ENCODE measurements around the gene CHD5. TPM values are rescaled to one million over a fixed set of nuclear protein-coding genes. Genes with fewer than 3 reads are reported as not detected.

The CHD5 gene
- total RNA-seq, 1 experiment from 2014 or later, result 0.39 TPM

GRCh38 chr1:6113116-6113515 lies 67.0 kb downstream of the CHD5 start:
- no peak overlapping the region for H3K4me3 Mint-ChIP-seq (ENCODE audit: unreplicated experiment)
- H3K36me3 Mint-ChIP-seq (ENCODE audit: insufficient read depth, unreplicated experiment), result no peaks in the 10 kb centered on the region
- H3K36me3 ChIP-seq (ENCODE audit: control insufficient read depth, insufficient read depth, low read length), result no peaks in the 10 kb centered on the region
- intact Hi-C loops (cut with micrococcal nuclease; ENCODE audit: unreplicated experiment), result no loop called here
- no peaks in the 10 kb centered on the region for H3K27me3 ChIP-seq (replicated peaks; ENCODE audit: control insufficient read depth, insufficient read depth, low read length)
- no peak overlapping the region for H3K27ac Mint-ChIP-seq (ENCODE audit: unreplicated experiment)
- ChIA-PET POLR2A (no interaction called here), CTCF (interaction anchor here (0.6 kb wide), 1 partner anchor 362 kb away, joined by 5 read pairs; no protein-coding TSS in a partner anchor)
- no peaks in the 10 kb centered on the region for H3K9me3 ChIP-seq
- no peak for TF ChIP-seq CTCF (IDR thresholded peaks at IDR 0.05; ENCODE audit: insufficient read depth in 1 of 2, low read depth in 1 of 2, low read length in 1 of 2, severe bottlenecking in 1 of 2, unreplicated experiment in 1 of 2)
- no peak overlapping the region for H3K4me3 ChIP-seq (ENCODE audit: low read depth, low read length)
- H3K27me3 Mint-ChIP-seq (ENCODE audit: insufficient read depth, unreplicated experiment), result peaks cover 6% of the 10 kb centered on the region
- H3K9me3 Mint-ChIP-seq (ENCODE audit: unreplicated experiment), result peaks cover 13% of the 10 kb centered on the region
- no peaks in the 10 kb centered on the region for H3K4me1 ChIP-seq
- H3K4me1 Mint-ChIP-seq (ENCODE audit: low read depth, unreplicated experiment), result no peaks in the 10 kb centered on the region
- no TSS peak for BruUV-seq (replicated peaks)
- DNase-seq, result no peak

- DNase-seq, result no peak
- no peak overlapping the region for H3K27ac Mint-ChIP-seq (ENCODE audit: unreplicated experiment)
- no peaks in the 10 kb centered on the region for H3K36me3 ChIP-seq (ENCODE audit: control insufficient read depth, insufficient read depth, low read length)
- H3K4me1 Mint-ChIP-seq (ENCODE audit: low read depth, unreplicated experiment), result no peaks in the 10 kb centered on the region
- CTCF ChIA-PET, result interaction anchor here (0.7 kb wide), 1 partner anchor 23 kb away, joined by 3 read pairs; no protein-coding TSS in a partner anchor
- H3K27me3 ChIP-seq (replicated peaks; ENCODE audit: control insufficient read depth, insufficient read depth, low read length), result no peaks in the 10 kb centered on the region
- POLR2A ChIA-PET, result no interaction called here
- no peak overlapping the region for H3K4me3 Mint-ChIP-seq (ENCODE audit: unreplicated experiment)
- no peaks in the 10 kb centered on the region for H3K36me3 Mint-ChIP-seq (ENCODE audit: insufficient read depth, unreplicated experiment)
- H3K27me3 Mint-ChIP-seq (ENCODE audit: insufficient read depth, unreplicated experiment), result peaks cover 8% of the 10 kb centered on the region
- no TSS peak for BruUV-seq (replicated peaks)
- intact Hi-C loops (cut with micrococcal nuclease; ENCODE audit: unreplicated experiment), result no loop called here
- H3K9me3 ChIP-seq, result no peaks in the 10 kb centered on the region
- no peak overlapping the region for H3K4me3 ChIP-seq (ENCODE audit: low read depth, low read length)
- H3K4me1 ChIP-seq, result no peaks in the 10 kb centered on the region
- no peak for TF ChIP-seq CTCF (IDR thresholded peaks at IDR 0.05; ENCODE audit: insufficient read depth in 1 of 2, low read depth in 1 of 2, low read length in 1 of 2, severe bottlenecking in 1 of 2, unreplicated experiment in 1 of 2)
- H3K9me3 Mint-ChIP-seq (ENCODE audit: unreplicated experiment), result peaks cover 13% of the 10 kb centered on the region
Observed at GRCh38 chr1:6112690-6113005, 67.5 kb downstream of the CHD5 start.

- Mint-ChIP-seq H3K27ac (ENCODE audit: unreplicated experiment) (no peak overlapping the region), H3K27me3 (ENCODE audit: insufficient read depth, unreplicated experiment) (peaks cover 8% of the 10 kb centered on the region), H3K4me3 (ENCODE audit: unreplicated experiment) (no peak overlapping the region), H3K4me1 (ENCODE audit: low read depth, unreplicated experiment) (no peaks in the 10 kb centered on the region), H3K9me3 (ENCODE audit: unreplicated experiment) (peaks cover 10% of the 10 kb centered on the region), H3K36me3 (ENCODE audit: insufficient read depth, unreplicated experiment) (no peaks in the 10 kb centered on the region)
- CTCF ChIA-PET, result interaction anchor here (0.7 kb wide), 1 partner anchor 23 kb away, joined by 3 read pairs; no protein-coding TSS in a partner anchor
- POLR2A ChIA-PET, result no interaction called here
- no peak overlapping the region for H3K4me3 ChIP-seq (ENCODE audit: low read depth, low read length)
- no peaks in the 10 kb centered on the region for H3K4me1 ChIP-seq
- no peak for TF ChIP-seq CTCF (IDR thresholded peaks at IDR 0.05; ENCODE audit: insufficient read depth in 1 of 2, low read depth in 1 of 2, low read length in 1 of 2, severe bottlenecking in 1 of 2, unreplicated experiment in 1 of 2)
- no peaks in the 10 kb centered on the region for H3K27me3 ChIP-seq (replicated peaks; ENCODE audit: control insufficient read depth, insufficient read depth, low read length)
- no peak for DNase-seq
- intact Hi-C loops (cut with micrococcal nuclease; ENCODE audit: unreplicated experiment), result no loop called here
- H3K9me3 ChIP-seq, result no peaks in the 10 kb centered on the region
- H3K36me3 ChIP-seq (ENCODE audit: control insufficient read depth, insufficient read depth, low read length), result no peaks in the 10 kb centered on the region
- BruUV-seq (replicated peaks), result no TSS peak
Observed at GRCh38 chr1:6111991-6112689, 68.0 kb downstream of the CHD5 start.
